HCT116 (cell line): Measurements from ENCODE around the gene ETFA. TPM values are rescaled to one million over a fixed set of nuclear protein-coding genes. Genes with fewer than 3 reads are reported as not detected.

Experiments
- ATAC-seq: fragments of 200-7000 bp; cut with Tn5 transposase; 2 replicates; pipeline ENCODE4 v1.9.1; 2020; ENCODE audit warnings: mild to moderate bottlenecking, moderate library complexity
- Bru-seq: library from RNA; stranded (reverse); fragments of 400-500 nt; gene quantifications from one replicate; lab custom pipeline; 2021; lab: Mats Ljungman, UMichigan
- BruChase-seq, 2 experiments: library from RNA; stranded (reverse); fragments of 400-500 nt; gene quantifications; one replicate each; lab custom pipeline; 2021; lab: Mats Ljungman, UMichigan
- BruUV-seq: library from RNA; stranded (reverse); fragments of 400-500 nt; replicated peaks from 2 replicates; lab custom pipeline; 2021; lab: Mats Ljungman, UMichigan
- CTCF ChIA-PET: fragments of 300-600 bp; sonication (Branson Sonifier 250); formaldehyde crosslinking; loops from one replicate; lab custom pipeline; 2021; ENCODE audit warnings: antibody characterized with exemption; lab: Charles Lee
- POLR2A ChIA-PET: fragments of 300-600, 350-600 bp; sonication (Branson Sonifier 250); formaldehyde crosslinking; loops from one replicate; lab custom pipeline; 2021; ENCODE audit warnings: antibody characterized with exemption; lab: Charles Lee
- RAD21 ChIA-PET, 2 experiments: fragments of 300-600 bp; sonication (Branson Sonifier 250); formaldehyde crosslinking; loops; one replicate each; lab custom pipeline; 2023; ENCODE audit warnings: low total read pairs in 2 of 2; ENCODE audit not compliant: uncharacterized antibody in 2 of 2, unreplicated experiment in 2 of 2, low non-redundant PET in 1 of 2; lab: Charles Lee
- DNase-seq: peaks from one replicate; pipeline ENCODE4 v3.0.0-alpha.2; 2010; ENCODE audit warnings: low read depth, low spot score
- H2AFZ ChIP-seq: fragments of 200-600 bp; shearing (Covaris generic), sonication (generic); 2 replicates; pipeline ENCODE4 v1.6.1; 2017; ENCODE audit warnings: low read depth, mixed run types, mixed read lengths, antibody characterized with exemption, low read length; ENCODE audit not compliant: poor library complexity, severe bottlenecking
- H3K27ac ChIP-seq: 2 replicates; pipeline ENCODE4 v1.5.1; 2012; ENCODE audit warnings: low read depth, low read length
- H3K27me3 ChIP-seq: fragments of 200-600 bp; sonication (generic); 2 replicates; pipeline ENCODE4 v1.6.1; 2016; ENCODE audit warnings: mixed run types, low read length, mixed read lengths; ENCODE audit not compliant: insufficient read depth
- H3K36me3 ChIP-seq, 2 experiments: fragments of 200-500 bp in 1 of 2; fragments of 200-600 bp in 1 of 2; sonication (Bioruptor generic) in 1 of 2; sonication (generic) in 1 of 2; 2 replicates each; pipeline versions ENCODE4 v1.5.1 to v1.6.1; 2014 to 2016; ENCODE audit warnings: low read length in 2 of 2, inconsistent platforms in 1 of 2, mixed read lengths in 1 of 2, mixed run types in 1 of 2; ENCODE audit not compliant: insufficient read depth in 2 of 2, control insufficient read depth in 1 of 2
- H3K4me1 ChIP-seq, 2 experiments: fragments of 200-600 bp in 1 of 2; sonication (generic) in 1 of 2; 2 replicates each; pipeline versions ENCODE4 v1.5.1 to v1.6.1; 2012 to 2017; ENCODE audit warnings: low read length in 2 of 2, inconsistent platforms in 1 of 2, mild to moderate bottlenecking in 1 of 2, mixed read lengths in 1 of 2, mixed run types in 1 of 2, moderate library complexity in 1 of 2; ENCODE audit not compliant: insufficient read depth in 2 of 2, control insufficient read depth in 1 of 2
- H3K4me2 ChIP-seq: fragments of 200-600 bp; sonication (generic); 2 replicates; pipeline ENCODE4 v1.6.1; 2017; ENCODE audit warnings: mixed run types, low read length, mixed read lengths
- H3K4me3 ChIP-seq, 2 experiments: fragments of 200-600 bp in 1 of 2; sonication (generic) in 1 of 2; replicated peaks in 1 of 2; 2 replicates each; pipeline ENCODE4 v1.5.1; 2011 to 2016; ENCODE audit warnings: low read length in 2 of 2, control low read depth in 1 of 2, low read depth in 1 of 2, mild to moderate bottlenecking in 1 of 2, mixed read lengths in 1 of 2, mixed run types in 1 of 2
- H3K79me2 ChIP-seq: fragments of 200-600 bp; sonication (generic); 2 replicates; pipeline ENCODE4 v1.6.1; 2017; ENCODE audit warnings: mild to moderate bottlenecking, mixed run types, low read length, moderate library complexity, mixed read lengths; ENCODE audit not compliant: insufficient read depth
- H3K9ac ChIP-seq: fragments of 200-600 bp; sonication (generic); 2 replicates; pipeline ENCODE4 v1.6.1; 2016; ENCODE audit warnings: low read length, mixed read lengths
- H3K9me2 ChIP-seq: fragments of 200-600 bp; sonication (generic), shearing (Covaris generic); 2 replicates; pipeline ENCODE4 v1.6.1; 2017; ENCODE audit warnings: mixed run types, mild to moderate bottlenecking, moderate library complexity; ENCODE audit not compliant: insufficient read depth
- H3K9me3 ChIP-seq, 2 experiments: fragments of 200-500 bp in 1 of 2; fragments of 200-600 bp in 1 of 2; sonication (Bioruptor generic) in 1 of 2; sonication (generic) in 1 of 2; 2 replicates each; pipeline ENCODE4 v1.6.1; 2014 to 2017; ENCODE audit warnings: low read length in 2 of 2, mixed read lengths in 2 of 2, inconsistent platforms in 1 of 2, low read depth in 1 of 2, mild to moderate bottlenecking in 1 of 2, mixed run types in 1 of 2, moderate library complexity in 1 of 2; ENCODE audit not compliant: control insufficient read depth in 1 of 2, insufficient read depth in 1 of 2
- H4K20me1 ChIP-seq: fragments of 200-600 bp; sonication (generic), shearing (Covaris generic); 2 replicates; pipeline ENCODE4 v1.6.1; 2017; ENCODE audit warnings: mixed run types, mild to moderate bottlenecking, moderate library complexity; ENCODE audit not compliant: insufficient read depth
- JUND ChIP-seq: IDR thresholded peaks from 2 replicates; pipeline ENCODE4 v1.6.1; 2012
- POLR2A ChIP-seq: IDR thresholded peaks from 2 replicates; pipeline ENCODE4 v1.7.0; 2011; ENCODE audit warnings: borderline replicate concordance; ENCODE audit not compliant: insufficient read depth, insufficient read length; ENCODE audit errors: extremely low read depth
- POLR2AphosphoS5 ChIP-seq: IDR thresholded peaks from 2 replicates; pipeline ENCODE4 v1.6.1; 2011; ENCODE audit warnings: mild to moderate bottlenecking, low read depth, low read length, moderate library complexity
- SP1 ChIP-seq: IDR thresholded peaks from 2 replicates; pipeline ENCODE4 v1.6.1; 2012; ENCODE audit warnings: low read depth
- TCF7L2 ChIP-seq: IDR thresholded peaks from 2 replicates; pipeline ENCODE4 v1.7.0; 2011; ENCODE audit warnings: borderline replicate concordance, inconsistent platforms; ENCODE audit not compliant: insufficient read depth, insufficient read length; ENCODE audit errors: extremely low read depth
- YY1 ChIP-seq: IDR thresholded peaks from 2 replicates; pipeline ENCODE4 v1.6.1; 2011; ENCODE audit warnings: low read length, low read depth, moderate library complexity, mild to moderate bottlenecking; ENCODE audit not compliant: insufficient replicate concordance; ENCODE audit errors: extremely low read depth
- ZFX ChIP-seq: fragments of 450-650 bp; IDR thresholded peaks from 2 replicates; pipeline ENCODE4 v1.6.1; 2017
- intact Hi-C: fragments of 100-400 bp; cut with micrococcal nuclease; formaldehyde crosslinking; loops from 2 replicates; pipeline ENCODE4 v1.10.0; 2022
- long read RNA-seq: library from polyadenylated mRNA; unstranded; transcript quantifications from one replicate; pipeline ENCODE4 v2.0.0, GENCODE V29; 2021; ENCODE audit not compliant: unreplicated experiment
- polyA plus RNA-seq: library from polyadenylated mRNA; unstranded; fragments of >200 nt; gene quantifications from 2 replicates; pipeline ENCODE4 v1.2.1, GENCODE V29; 2012; ENCODE audit warnings: missing spikeins
- total RNA-seq: library from RNA; stranded (reverse); gene quantifications from one replicate; pipeline ENCODE4 v1.2.1, GENCODE V29; 2021; ENCODE audit not compliant: unreplicated experiment
- TF ChIP-seq, protein P1 (sequence below): IDR thresholded peaks from 2 replicates; pipeline ENCODE4 v1.6.1; 2012
- TF ChIP-seq, protein P2 (sequence below): IDR thresholded peaks from 2 replicates; pipeline ENCODE4 v1.6.1; 2011; ENCODE audit warnings: mild to moderate bottlenecking, low read length, moderate library complexity; ENCODE audit not compliant: insufficient replicate concordance; ENCODE audit errors: extremely low read depth
- TF ChIP-seq, protein P3 (sequence below): IDR thresholded peaks from 2 replicates; pipeline ENCODE4 v1.6.1; 2012

ETFA gene
- 144 TPM for total RNA-seq
- polyA plus RNA-seq, result 128 and 165 TPM in 2 replicates
- Bru-seq, nascent RNA, result percentile 84 among the genes with signal in this experiment
- percentile 73 among the genes with signal in this experiment for BruChase-seq, experiment 1, labeled RNA remaining after a 6-hour chase
- percentile 71 among the genes with signal in this experiment for BruChase-seq, experiment 2, labeled RNA remaining after a 2-hour chase
- long read RNA-seq, transcript ETFA-202 (11 exons, 1,346 nt), result minor isoform, 17 of 168 reads
- long read RNA-seq, transcript ETFA-203 (12 exons, 2,287 nt), result major isoform, 120 of 168 reads
- long read RNA-seq, partial matches to known transcripts, result 7 of 168 reads
- long read RNA-seq, other reads (novel, unspliced or antisense), result 19 of 168 reads

DNA sequence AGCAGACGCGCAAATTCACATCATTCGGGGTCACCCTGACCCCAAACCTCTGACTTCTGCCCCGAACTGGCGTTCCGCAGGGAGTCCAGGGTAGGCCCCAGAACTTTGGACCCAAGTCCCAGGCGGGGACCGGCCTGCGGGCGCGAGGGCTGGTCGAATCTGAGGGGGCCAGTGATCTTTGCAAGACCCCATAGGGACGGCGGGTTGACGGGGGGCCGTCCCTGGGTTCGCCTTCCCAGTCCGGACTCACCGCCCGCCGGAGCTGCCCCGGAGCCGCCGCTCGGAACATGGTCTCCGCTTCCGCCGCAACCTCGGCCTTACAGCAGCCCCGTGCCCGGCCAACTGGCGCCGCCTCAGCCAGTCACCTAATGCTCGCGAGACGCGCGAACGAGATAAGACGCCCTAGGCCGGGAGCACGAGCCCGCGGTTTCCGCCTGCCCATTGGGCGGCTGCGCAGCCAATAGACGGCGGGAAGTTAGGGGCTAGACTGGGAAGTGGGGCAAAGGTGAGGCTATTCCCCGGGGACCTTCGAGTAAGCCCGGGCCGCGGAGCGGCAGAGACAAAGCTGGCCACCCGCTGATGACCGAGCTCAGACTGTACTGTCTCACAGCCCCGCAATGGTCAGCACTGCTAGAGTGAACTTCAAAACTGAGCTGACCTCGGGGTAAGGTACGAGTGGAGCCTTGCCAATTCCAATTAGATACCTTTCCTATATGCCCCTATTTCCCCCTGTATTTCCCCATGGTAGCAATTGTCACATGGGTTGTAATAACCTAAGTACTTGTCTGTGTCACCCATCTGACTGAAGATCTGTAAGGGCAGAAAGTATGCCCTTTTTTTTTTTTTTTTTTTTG, at the start of gene ETFA:
Gene ETFA (minus strand): TSS at position 370 of the 854 bp plus-strand sequence. CDS start 81 bp downstream, at position 289.
- ChIA-PET CTCF (interaction anchor here (1.9 kb wide), 1 partner anchor 19 kb away, joined by 5 read pairs; no protein-coding TSS in a partner anchor), RAD21 (no interaction called here)

More for the DNA sequence above, at the start of gene ETFA:
- Histone ChIP-seq H3K4me3 (peak within 1 kb of the TSS; percentile 90 to 99), H3K79me2 (peaks cover 49% of the 10 kb centered on the region)
- peak; percentile 100 for ATAC-seq
- BruUV-seq, result no TSS peak
- TF ChIP-seq, protein P1, sequence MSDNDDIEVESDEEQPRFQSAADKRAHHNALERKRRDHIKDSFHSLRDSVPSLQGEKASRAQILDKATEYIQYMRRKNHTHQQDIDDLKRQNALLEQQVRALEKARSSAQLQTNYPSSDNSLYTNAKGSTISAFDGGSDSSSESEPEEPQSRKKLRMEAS, result peak; percentile 86
- TF ChIP-seq, protein P2, sequence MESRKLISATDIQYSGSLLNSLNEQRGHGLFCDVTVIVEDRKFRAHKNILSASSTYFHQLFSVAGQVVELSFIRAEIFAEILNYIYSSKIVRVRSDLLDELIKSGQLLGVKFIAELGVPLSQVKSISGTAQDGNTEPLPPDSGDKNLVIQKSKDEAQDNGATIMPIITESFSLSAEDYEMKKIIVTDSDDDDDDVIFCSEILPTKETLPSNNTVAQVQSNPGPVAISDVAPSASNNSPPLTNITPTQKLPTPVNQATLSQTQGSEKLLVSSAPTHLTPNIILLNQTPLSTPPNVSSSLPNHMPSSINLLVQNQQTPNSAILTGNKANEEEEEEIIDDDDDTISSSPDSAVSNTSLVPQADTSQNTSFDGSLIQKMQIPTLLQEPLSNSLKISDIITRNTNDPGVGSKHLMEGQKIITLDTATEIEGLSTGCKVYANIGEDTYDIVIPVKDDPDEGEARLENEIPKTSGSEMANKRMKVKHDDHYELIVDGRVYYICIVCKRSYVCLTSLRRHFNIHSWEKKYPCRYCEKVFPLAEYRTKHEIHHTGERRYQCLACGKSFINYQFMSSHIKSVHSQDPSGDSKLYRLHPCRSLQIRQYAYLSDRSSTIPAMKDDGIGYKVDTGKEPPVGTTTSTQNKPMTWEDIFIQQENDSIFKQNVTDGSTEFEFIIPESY, result peak; percentile 97
- TF ChIP-seq TCF7L2 (peak; percentile 26), POLR2A (peak; percentile 79), POLR2AphosphoS5 (peak; percentile 87), SP1 (no peak; the same call in 1 of the 2 replicates), JUND (no peak), YY1 (peak; percentile 49), ZFX (peak; percentile 97)
- TF ChIP-seq, protein P3, sequence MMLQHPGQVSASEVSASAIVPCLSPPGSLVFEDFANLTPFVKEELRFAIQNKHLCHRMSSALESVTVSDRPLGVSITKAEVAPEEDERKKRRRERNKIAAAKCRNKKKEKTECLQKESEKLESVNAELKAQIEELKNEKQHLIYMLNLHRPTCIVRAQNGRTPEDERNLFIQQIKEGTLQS, result no peak
- TF ChIP-seq, all 23 proteins: peak for 7
- POLR2A ChIA-PET, result interaction anchor here (0.5 to 1.3 kb wide), 7 partner anchors 11 to 1091 kb away, joined by 3 to 5 read pairs (median 4); partner anchors contain the start of gene ISL2
- no peaks in the 10 kb centered on the region for H3K9me3 ChIP-seq
- H3K27me3 ChIP-seq, result no peaks in the 10 kb centered on the region
- H3K4me1 ChIP-seq, result peaks cover 15 to 33% of the 10 kb centered on the region in 2 experiments
- H4K20me1 ChIP-seq, result 0 out of 2 replicates have a peak, but pooled peaks cover 3% of the 10 kb centered on the region
- peak within 1 kb of the TSS; percentile 93 for H3K9ac ChIP-seq
- peak within 1 kb of the TSS; percentile 84 for H3K27ac ChIP-seq
- no peaks in the 10 kb centered on the region for H3K36me3 ChIP-seq
- intact Hi-C loops, result no loop called here
- peak within 1 kb of the TSS; percentile 99 for H2AFZ ChIP-seq
- DNase-seq, result peak; percentile 87
- H3K4me2 ChIP-seq, result peak within 1 kb of the TSS; percentile 96
- H3K9me2 ChIP-seq, result no peaks in the 10 kb centered on the region
